H9 (cell line): Measurements from ENCODE around the gene LITAFD. TPM values are rescaled to one million over a fixed set of nuclear protein-coding genes. Genes with fewer than 3 reads are reported as not detected.
"Not testable (repeated sequence)": the region's sequence is repeated elsewhere in the genome, so short reads cannot be mapped to it uniquely, and the experiment has no call there.

Experiments
- DNase-seq: peaks from one replicate; pipeline ENCODE4 v3.0.0-alpha.2; 2017
- H2AFZ ChIP-seq: one replicate; pipeline ENCODE4 v1.6.1; 2013; ENCODE audit warnings: mild to moderate bottlenecking, low read length, control low read depth, moderate library complexity
- H2AK5ac ChIP-seq: 2 replicates; pipeline ENCODE4 v1.6.1; 2013; ENCODE audit warnings: low read length, control low read depth, mixed read lengths; ENCODE audit not compliant: insufficient read length
- H2BK120ac ChIP-seq: one replicate; pipeline ENCODE4 v1.6.1; 2013; ENCODE audit warnings: low read depth, mild to moderate bottlenecking, low read length, control low read depth, inconsistent platforms; ENCODE audit not compliant: poor library complexity, severe bottlenecking
- H2BK12ac ChIP-seq: 2 replicates; pipeline ENCODE4 v1.6.1; 2013; ENCODE audit warnings: low read length, control low read depth, mixed read lengths, low read depth; ENCODE audit not compliant: insufficient read length
- H2BK15ac ChIP-seq: 2 replicates; pipeline ENCODE4 v1.6.1; 2013; ENCODE audit warnings: low read depth, low read length, control low read depth
- H2BK20ac ChIP-seq: one replicate; pipeline ENCODE4 v1.6.1; 2013; ENCODE audit warnings: low read depth, mild to moderate bottlenecking, low read length, control low read depth, inconsistent platforms; ENCODE audit not compliant: poor library complexity, severe bottlenecking
- H2BK5ac ChIP-seq: 2 replicates; pipeline ENCODE4 v1.6.1; 2013; ENCODE audit warnings: low read length, control low read depth, mixed read lengths; ENCODE audit not compliant: insufficient read length
- H3K14ac ChIP-seq: 2 replicates; pipeline ENCODE4 v1.6.1; 2013; ENCODE audit warnings: low read length, control low read depth; ENCODE audit not compliant: insufficient read depth
- H3K18ac ChIP-seq: 2 replicates; pipeline ENCODE4 v1.6.1; 2013; ENCODE audit warnings: low read depth, mild to moderate bottlenecking, mixed read lengths, low read length, control low read depth; ENCODE audit not compliant: insufficient read length
- H3K23ac ChIP-seq: 2 replicates; pipeline ENCODE4 v1.6.1; 2013; ENCODE audit warnings: low read length, control low read depth, mixed read lengths, low read depth; ENCODE audit not compliant: insufficient read length
- H3K23me2 ChIP-seq: 2 replicates; pipeline ENCODE4 v1.6.1; 2013; ENCODE audit warnings: low read depth, mild to moderate bottlenecking, mixed read lengths, low read length, control low read depth; ENCODE audit not compliant: insufficient read length, poor library complexity, severe bottlenecking
- H3K27ac ChIP-seq: 2 replicates; pipeline ENCODE4 v1.5.1; 2013; ENCODE audit warnings: low read length, control low read depth, mixed read lengths, low read depth; ENCODE audit not compliant: insufficient read length
- H3K27me3 ChIP-seq: 2 replicates; pipeline ENCODE4 v1.6.1; 2013; ENCODE audit warnings: low read length, control low read depth, inconsistent platforms; ENCODE audit not compliant: insufficient read depth
- H3K4ac ChIP-seq: 2 replicates; pipeline ENCODE4 v1.6.1; 2013; ENCODE audit warnings: low read depth, mild to moderate bottlenecking, control low read depth, inconsistent platforms, low read length, moderate library complexity
- H3K4me1 ChIP-seq: 2 replicates; pipeline ENCODE4 v1.6.1; 2013; ENCODE audit warnings: low read length, control low read depth, inconsistent platforms; ENCODE audit not compliant: insufficient read depth
- H3K4me2 ChIP-seq: 2 replicates; pipeline ENCODE4 v1.6.1; 2013; ENCODE audit warnings: low read length, control low read depth, mixed read lengths; ENCODE audit not compliant: insufficient read length, insufficient read depth
- H3K56ac ChIP-seq: 2 replicates; pipeline ENCODE4 v1.6.1; 2013; ENCODE audit warnings: low read depth, mild to moderate bottlenecking, mixed read lengths, low read length, control low read depth; ENCODE audit not compliant: insufficient read length
- H3K79me1 ChIP-seq: 2 replicates; pipeline ENCODE4 v1.6.1; 2013; ENCODE audit warnings: low read depth, mild to moderate bottlenecking, moderate library complexity, low read length, control low read depth, inconsistent platforms; ENCODE audit not compliant: insufficient read depth, poor library complexity, severe bottlenecking
- H3K79me2 ChIP-seq: 2 replicates; pipeline ENCODE4 v1.6.1; 2013; ENCODE audit warnings: low read length, control low read depth, inconsistent platforms; ENCODE audit not compliant: insufficient read depth
- H3K9ac ChIP-seq: 2 replicates; pipeline ENCODE4 v1.6.1; 2013; ENCODE audit warnings: low read length, control low read depth, mixed read lengths; ENCODE audit not compliant: insufficient read length; ENCODE audit errors: extremely low read depth
- H3K9me3 ChIP-seq: one replicate; pipeline ENCODE4 v1.6.1; 2013; ENCODE audit warnings: low read depth, low read length, inconsistent platforms; ENCODE audit not compliant: control insufficient read depth
- H3T11ph ChIP-seq: one replicate; pipeline ENCODE4 v1.6.1; 2013; ENCODE audit warnings: mild to moderate bottlenecking, low read length, control low read depth, inconsistent platforms
- H4K20me1 ChIP-seq: one replicate; pipeline ENCODE4 v1.6.1; 2013; ENCODE audit not compliant: control insufficient read depth, insufficient read length, insufficient read depth
- H4K5ac ChIP-seq: 2 replicates; pipeline ENCODE4 v1.6.1; 2013; ENCODE audit warnings: low read depth, mild to moderate bottlenecking, mixed read lengths, low read length, control low read depth; ENCODE audit not compliant: insufficient read length
- H4K8ac ChIP-seq: replicated peaks from 2 replicates; pipeline ENCODE4 v1.6.1; 2013; ENCODE audit warnings: low read length, control low read depth, mixed read lengths, low read depth; ENCODE audit not compliant: insufficient read length
- H4K91ac ChIP-seq: 2 replicates; pipeline ENCODE4 v1.6.1; 2013; ENCODE audit warnings: low read depth, mild to moderate bottlenecking, moderate library complexity, mixed read lengths, low read length, control low read depth; ENCODE audit not compliant: insufficient read length
- H3K27ac Mint-ChIP-seq, 3 experiments: 2 replicates in 2 of 3; 3 replicates in 1 of 3; pipeline ENCODE4 v1.8.0; 2020 to 2021; ENCODE audit warnings: mixed read lengths in 3 of 3, mild to moderate bottlenecking in 1 of 3, moderate library complexity in 1 of 3
- H3K27me3 Mint-ChIP-seq: 2 replicates; pipeline ENCODE4 v1.8.0; 2021; ENCODE audit warnings: low read depth, mild to moderate bottlenecking, moderate library complexity, mixed read lengths
- H3K36me3 Mint-ChIP-seq, 3 experiments: 2 replicates in 2 of 3; 3 replicates in 1 of 3; pipeline ENCODE4 v1.8.0; 2020 to 2021; ENCODE audit warnings: low read depth in 3 of 3, mixed read lengths in 3 of 3; ENCODE audit not compliant: insufficient read depth in 1 of 3
- H3K4me1 Mint-ChIP-seq, 2 experiments: 2 replicates each; pipeline ENCODE4 v1.8.0; 2020; ENCODE audit warnings: mixed read lengths in 2 of 2
- H3K4me3 Mint-ChIP-seq, 2 experiments: 2 replicates in 1 of 2; 3 replicates in 1 of 2; pipeline ENCODE4 v1.8.0; 2020 to 2021; ENCODE audit warnings: mild to moderate bottlenecking in 2 of 2, mixed read lengths in 2 of 2, moderate library complexity in 1 of 2
- H3K9me3 Mint-ChIP-seq, 2 experiments: 2 replicates in 1 of 2; 3 replicates in 1 of 2; pipeline ENCODE4 v1.8.0; 2020; ENCODE audit warnings: mild to moderate bottlenecking in 2 of 2, mixed read lengths in 2 of 2, moderate library complexity in 1 of 2
- WGBS: extraction: QIAGEN DNeasy Blood & Tissue Kit; methylation state at CpG from one replicate; pipeline ENCODE4 v1.1.7; 2013; ENCODE audit warnings: missing lambda C conversion rate, low lambda C conversion rate, mixed read lengths; ENCODE audit not compliant: insufficient read length; ENCODE audit errors: extremely low coverage; 5-methylcytosine and 5-hydroxymethylcytosine counted together
- total RNA-seq: library from RNA; stranded (reverse); gene quantifications from 2 replicates; pipeline ENCODE4 v1.2.1, GENCODE V29; 2021

LITAFD gene
- total RNA-seq, 1 experiment from 2014 or later = not detected

DNA sequence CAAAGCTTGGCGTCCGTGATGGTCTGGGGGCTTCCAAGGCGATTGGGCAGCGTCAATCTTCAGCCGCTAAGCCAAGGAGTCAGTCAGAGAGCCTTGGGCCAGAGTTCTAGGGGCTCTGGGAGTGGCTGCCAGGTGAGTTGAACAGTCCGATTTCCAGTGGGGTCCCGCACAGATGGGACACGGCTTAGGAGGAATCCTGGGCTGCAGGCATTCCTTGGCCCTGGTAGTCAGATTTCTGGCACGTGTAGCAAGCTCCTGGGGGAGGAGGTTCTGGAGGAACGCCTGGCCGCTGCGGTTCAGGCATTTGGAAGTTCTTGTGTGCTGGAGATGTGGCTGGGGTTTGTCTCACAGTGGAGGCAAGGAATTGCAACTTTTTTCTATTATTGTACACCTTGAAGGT, 38.9 kb upstream of the LITAFD start:
- H2BK15ac ChIP-seq, H3K9me3 Mint-ChIP-seq, H4K91ac ChIP-seq, H4K8ac ChIP-seq, H3K4me2 ChIP-seq, H2AFZ ChIP-seq, H3K4me3 Mint-ChIP-seq, H3K14ac ChIP-seq, H3K27me3 Mint-ChIP-seq, H4K5ac ChIP-seq, H3K4ac ChIP-seq, H4K20me1 ChIP-seq, H3K18ac ChIP-seq, H2BK5ac ChIP-seq, H2BK20ac ChIP-seq, H3K79me2 ChIP-seq, H3K27ac ChIP-seq, H2BK12ac ChIP-seq, DNase-seq, H3K4me1 ChIP-seq, H3K27me3 ChIP-seq, H3K23ac ChIP-seq, H3K9ac ChIP-seq, H3T11ph ChIP-seq, H2BK120ac ChIP-seq, H3K27ac Mint-ChIP-seq, H3K23me2 ChIP-seq, H3K56ac ChIP-seq, H2AK5ac ChIP-seq, H3K9me3 ChIP-seq, H3K79me1 ChIP-seq: not testable (repeated sequence)
- peaks cover 25 to 29% of the 10 kb centered on the region in 2 experiments for H3K4me1 Mint-ChIP-seq
- no CpG with 5 or more reads among the region's 12 CpGs for WGBS
- H3K36me3 Mint-ChIP-seq = peaks cover 13 to 32% (median 19%) of the 10 kb centered on the region in 3 experiments
